Mesenchymal stem cell (in vitro differentiated cells and primary cell): ENCODE measurements around the gene RPRML.

Source experiments
- DNase-seq: peaks from one replicate; pipeline ENCODE4 v3.0.0-alpha.2; 2013
- H2AFZ ChIP-seq: one replicate; pipeline ENCODE4 v1.6.1; 2013; ENCODE audit warnings: low read depth, mild to moderate bottlenecking, control low read depth, inconsistent platforms, low read length, moderate library complexity
- H2AK5ac ChIP-seq: 2 replicates; pipeline ENCODE4 v1.6.1; 2013; ENCODE audit warnings: low read length, moderate library complexity, mild to moderate bottlenecking, inconsistent platforms; ENCODE audit not compliant: severe bottlenecking
- H2BK120ac ChIP-seq: one replicate; pipeline ENCODE4 v1.6.1; 2013; ENCODE audit warnings: low read depth, mild to moderate bottlenecking, inconsistent platforms, low read length, moderate library complexity
- H2BK12ac ChIP-seq, 2 experiments: one replicate each; pipeline ENCODE4 v1.6.1; 2013; ENCODE audit warnings: inconsistent platforms in 2 of 2, low read length in 2 of 2, mild to moderate bottlenecking in 2 of 2, moderate library complexity in 2 of 2, control low read depth in 1 of 2
- H2BK15ac ChIP-seq: one replicate; pipeline ENCODE4 v1.6.1; 2013; ENCODE audit warnings: mild to moderate bottlenecking, low read depth, inconsistent platforms; ENCODE audit not compliant: poor library complexity, severe bottlenecking
- H2BK5ac ChIP-seq: 2 replicates; pipeline ENCODE4 v1.6.1; 2013; ENCODE audit warnings: low read depth, mild to moderate bottlenecking, low read length, control low read depth, inconsistent platforms; ENCODE audit not compliant: poor library complexity, severe bottlenecking
- H3K14ac ChIP-seq, 2 experiments: one replicate each; pipeline ENCODE4 v1.6.1; 2013; ENCODE audit warnings: inconsistent platforms in 2 of 2, low read length in 2 of 2, control low read depth in 1 of 2, mild to moderate bottlenecking in 1 of 2, moderate library complexity in 1 of 2
- H3K18ac ChIP-seq, 2 experiments: one replicate each; pipeline ENCODE4 v1.6.1; 2013; ENCODE audit warnings: inconsistent platforms in 2 of 2, low read length in 2 of 2, control low read depth in 1 of 2, low read depth in 1 of 2, mild to moderate bottlenecking in 1 of 2
- H3K23ac ChIP-seq, 2 experiments: one replicate each; pipeline ENCODE4 v1.6.1; 2013; ENCODE audit warnings: inconsistent platforms in 2 of 2, low read length in 2 of 2, mild to moderate bottlenecking in 2 of 2, moderate library complexity in 2 of 2, control low read depth in 1 of 2
- H3K27ac ChIP-seq: 2 replicates; pipeline ENCODE4 v1.5.1; 2013; ENCODE audit warnings: mild to moderate bottlenecking, moderate library complexity, low read length, control low read depth, inconsistent platforms; ENCODE audit not compliant: poor library complexity, severe bottlenecking
- H3K27me3 ChIP-seq, 2 experiments: 2 replicates each; pipeline versions ENCODE4 v1.6.1 to v1.7.0; 2013; ENCODE audit warnings: low read length in 2 of 2, mild to moderate bottlenecking in 2 of 2, moderate library complexity in 2 of 2, control low read depth in 1 of 2, inconsistent platforms in 1 of 2; ENCODE audit not compliant: control insufficient read depth in 1 of 2, insufficient read depth in 1 of 2
- H3K36me3 ChIP-seq, 2 experiments: 2 replicates each; pipeline versions ENCODE4 v1.6.1 to v1.7.0; 2013; ENCODE audit warnings: low read length in 2 of 2, control low read depth in 1 of 2, inconsistent platforms in 1 of 2, low read depth in 1 of 2, mild to moderate bottlenecking in 1 of 2; ENCODE audit not compliant: insufficient read depth in 2 of 2, control insufficient read depth in 1 of 2
- H3K4ac ChIP-seq, 2 experiments: one replicate each; pipeline ENCODE4 v1.6.1; 2013; ENCODE audit warnings: inconsistent platforms in 2 of 2, low read length in 2 of 2, mild to moderate bottlenecking in 2 of 2, moderate library complexity in 2 of 2, control low read depth in 1 of 2, low read depth in 1 of 2
- H3K4me1 ChIP-seq: 2 replicates; pipeline ENCODE4 v1.6.1; 2013; ENCODE audit warnings: low read depth, low read length, control low read depth; ENCODE audit not compliant: control insufficient read depth, insufficient read depth
- H3K4me2 ChIP-seq: 2 replicates; pipeline ENCODE4 v1.6.1; 2013; ENCODE audit warnings: low read length, mild to moderate bottlenecking, inconsistent platforms; ENCODE audit not compliant: poor library complexity, severe bottlenecking
- H3K4me3 ChIP-seq, 2 experiments: 2 replicates each; pipeline versions ENCODE4 v1.5.1 to v1.7.0; 2013; ENCODE audit warnings: low read length in 2 of 2, mild to moderate bottlenecking in 2 of 2, control low read depth in 1 of 2, low read depth in 1 of 2; ENCODE audit not compliant: insufficient read depth in 1 of 2
- H3K79me1 ChIP-seq: replicated peaks from 2 replicates; pipeline ENCODE4 v1.6.1; 2013; ENCODE audit warnings: mild to moderate bottlenecking, control low read depth, low read length, inconsistent platforms; ENCODE audit not compliant: poor library complexity, severe bottlenecking
- H3K9ac ChIP-seq: 2 replicates; pipeline ENCODE4 v1.7.0; 2013; ENCODE audit warnings: mild to moderate bottlenecking, low read length, moderate library complexity
- H3K9me3 ChIP-seq: 2 replicates; pipeline ENCODE4 v1.7.0; 2013; ENCODE audit warnings: mild to moderate bottlenecking, low read length; ENCODE audit not compliant: control insufficient read depth
- H4K8ac ChIP-seq: one replicate; pipeline ENCODE4 v1.6.1; 2013; ENCODE audit warnings: inconsistent platforms, mild to moderate bottlenecking, low read length, moderate library complexity
- H4K91ac ChIP-seq: one replicate; pipeline ENCODE4 v1.6.1; 2013; ENCODE audit warnings: mild to moderate bottlenecking, low read length, inconsistent platforms
- WGBS: methylation state at CpG from one replicate; pipeline ENCODE4 v1.1.7; 2013; ENCODE audit warnings: mixed read lengths; 5-methylcytosine and 5-hydroxymethylcytosine counted together

Gene RPRML

DNA sequence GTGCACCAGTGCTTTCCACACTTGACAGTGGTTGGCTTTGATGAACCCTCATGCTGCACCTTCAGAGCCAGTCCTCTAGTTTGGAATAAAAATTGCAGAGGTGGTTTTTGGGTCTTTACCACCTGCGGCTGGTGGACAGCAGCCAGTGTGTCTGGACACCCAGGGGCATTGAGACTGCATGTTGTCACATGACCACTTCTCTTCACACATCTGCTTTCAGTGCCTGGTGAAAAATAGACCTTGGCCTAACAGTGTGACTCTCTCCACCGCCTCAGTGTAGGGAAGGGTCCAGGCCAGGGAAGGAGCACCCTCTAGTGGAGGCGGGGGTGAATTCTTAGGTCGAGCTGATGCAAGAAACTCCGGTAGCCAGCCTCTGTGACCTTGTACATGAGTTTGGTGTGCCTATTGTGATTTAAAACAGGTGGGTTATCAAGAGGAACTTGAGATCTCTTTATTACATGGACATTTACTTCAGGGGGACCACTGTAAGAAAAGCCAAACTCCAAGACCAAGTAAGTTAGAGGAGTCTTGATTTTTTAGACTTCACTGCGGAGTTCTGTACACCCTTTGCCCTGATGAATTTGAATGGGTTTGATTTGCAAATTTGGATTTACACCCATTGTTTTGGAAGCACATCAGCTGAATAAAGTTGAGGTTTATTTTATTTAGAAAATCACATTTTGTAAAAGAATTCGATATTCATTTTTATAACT is 38.2 kb downstream of the RPRML start:
- 49% methylated on average over 7 of the region's 7 CpGs for WGBS
- Histone ChIP-seq H3K23ac (no peak overlapping the region), H3K4me1 (peaks cover 12% of the 10 kb centered on the region)

GRCh38 chr17:46935658-46936266 is 43.3 kb downstream of the RPRML start:
- Histone ChIP-seq H2AFZ (no peak overlapping the region), H3K79me1 (peaks cover 43% of the 10 kb centered on the region), H3K27ac (no peak overlapping the region), H3K36me3 (peaks cover 72 to 100% of the 10 kb centered on the region in 2 experiments), H2BK120ac (no peak overlapping the region), H4K8ac (no peak overlapping the region), H3K4me3 (no peak overlapping the region), H3K4me1 (no peaks in the 10 kb centered on the region), H3K27me3 (no peaks in the 10 kb centered on the region), H3K9ac (peak overlapping the region; percentile 26), H2BK12ac (no peak overlapping the region), H3K14ac (no peak overlapping the region), H3K18ac (no peak overlapping the region), H4K91ac (no peak overlapping the region), H3K4ac (no peak overlapping the region), H3K9me3 (no peaks in the 10 kb centered on the region), H2BK5ac (no peak overlapping the region), H3K23ac (no peak overlapping the region), H2AK5ac (no peak overlapping the region), H2BK15ac (no peak overlapping the region), H3K4me2 (no peak overlapping the region)
- 63% methylated on average over 7 of the region's 7 CpGs for whole genome bisulfite sequencing
- no peak for DNase-seq

More for the DNA sequence above, 38.2 kb downstream of the RPRML start:
- H3K9me3 ChIP-seq: no peaks in the 10 kb centered on the region
- no peak overlapping the region for H2BK120ac ChIP-seq
- H4K91ac ChIP-seq: no peak overlapping the region
- H3K4me3 ChIP-seq: no peak overlapping the region
- no peak overlapping the region for H3K4ac ChIP-seq
- no peak overlapping the region for H2AFZ ChIP-seq
- H3K9ac ChIP-seq: no peak overlapping the region
- peaks cover 3 to 7% of the 10 kb centered on the region in 2 experiments for H3K27me3 ChIP-seq
- no peak overlapping the region for H3K14ac ChIP-seq
- no peak overlapping the region for H3K27ac ChIP-seq
- no peak overlapping the region for H2BK15ac ChIP-seq
- H3K4me2 ChIP-seq: no peak overlapping the region
- H3K36me3 ChIP-seq: peaks cover 42 to 60% of the 10 kb centered on the region in 2 experiments
- H3K18ac ChIP-seq: no peak overlapping the region
- H4K8ac ChIP-seq: no peak overlapping the region
- no peak overlapping the region for H2BK5ac ChIP-seq
- H3K79me1 ChIP-seq: peaks cover 11% of the 10 kb centered on the region
- DNase-seq: peak; percentile 80
- H2BK12ac ChIP-seq: no peak overlapping the region
- H2AK5ac ChIP-seq: no peak overlapping the region

DNA sequence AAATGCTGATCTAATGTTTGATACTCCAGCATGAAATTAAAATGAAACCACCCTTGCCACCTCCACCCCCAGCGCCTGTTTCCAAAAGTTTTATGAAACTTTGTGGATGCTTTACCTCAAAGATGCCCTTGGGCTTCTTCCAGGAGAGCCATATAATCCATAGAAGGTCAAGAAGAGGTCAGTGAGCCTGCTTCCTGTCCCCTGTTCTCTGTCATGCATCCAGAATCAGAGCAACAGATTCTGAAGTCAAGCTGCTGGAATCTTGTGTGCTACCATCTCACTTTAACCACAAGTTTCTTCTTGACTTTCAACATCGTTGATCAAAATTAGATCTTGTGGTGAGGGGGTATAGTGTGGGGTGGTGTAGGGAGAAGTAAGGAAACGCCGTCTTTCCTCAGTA is 47.5 kb downstream of the RPRML start:
- H2BK12ac ChIP-seq: no peak overlapping the region
- no peak overlapping the region for H4K8ac ChIP-seq
- H2BK120ac ChIP-seq: no peak overlapping the region
- peak overlapping the region; percentile 9 for H3K9ac ChIP-seq
- H3K4me1 ChIP-seq: peaks cover 3% of the 10 kb centered on the region
- no peak for DNase-seq
- no peak overlapping the region for H2BK5ac ChIP-seq
- no peak overlapping the region for H3K14ac ChIP-seq
- H4K91ac ChIP-seq: no peak overlapping the region
- H2AK5ac ChIP-seq: no peak overlapping the region
- H3K4me2 ChIP-seq: no peak overlapping the region
- no peaks in the 10 kb centered on the region for H3K27me3 ChIP-seq
- no peak overlapping the region for H3K4me3 ChIP-seq
- no peak overlapping the region for H3K23ac ChIP-seq
- H3K9me3 ChIP-seq: no peaks in the 10 kb centered on the region
- H2BK15ac ChIP-seq: no peak overlapping the region
- H3K36me3 ChIP-seq: peaks cover 46 to 78% of the 10 kb centered on the region in 2 experiments
- peaks cover 47% of the 10 kb centered on the region for H3K79me1 ChIP-seq
- H2AFZ ChIP-seq: no peak overlapping the region
- H3K27ac ChIP-seq: no peak overlapping the region
- 52% methylated on average over 3 of the region's 4 CpGs for WGBS
- H3K18ac ChIP-seq: no peak overlapping the region
- H3K4ac ChIP-seq: no peak overlapping the region

- no peak overlapping the region for H3K27ac ChIP-seq
- no peak overlapping the region for H2BK5ac ChIP-seq
- no peak overlapping the region for H3K4ac ChIP-seq
- H3K79me1 ChIP-seq: peaks cover 33% of the 10 kb centered on the region
- H2BK12ac ChIP-seq: no peak overlapping the region
- no peak overlapping the region for H2BK120ac ChIP-seq
- no peak overlapping the region for H3K4me3 ChIP-seq
- no peak overlapping the region for H3K9ac ChIP-seq
- no peak overlapping the region for H3K14ac ChIP-seq
- H3K4me1 ChIP-seq: peaks cover 3% of the 10 kb centered on the region
- H2AK5ac ChIP-seq: no peak overlapping the region
- H3K23ac ChIP-seq: no peak overlapping the region
- no peak for DNase-seq
- peaks cover 33 to 67% of the 10 kb centered on the region in 2 experiments for H3K36me3 ChIP-seq
- 97% methylated on average over 4 of the region's 4 CpGs for WGBS
- no peak overlapping the region for H4K8ac ChIP-seq
- no peaks in the 10 kb centered on the region for H3K9me3 ChIP-seq
- no peak overlapping the region for H3K18ac ChIP-seq
- no peak overlapping the region for H3K4me2 ChIP-seq
- no peak overlapping the region for H2AFZ ChIP-seq
- H2BK15ac ChIP-seq: no peak overlapping the region
- no peak overlapping the region for H4K91ac ChIP-seq
- no peaks in the 10 kb centered on the region for H3K27me3 ChIP-seq
These were observed 49.0 kb downstream of the RPRML start for GRCh38 chr17:46930051-46930450.
